ENCODE data around the gene NELFB.
A peak's percentile ranks its signal among the peaks of the same experiment; 100 is the strongest.
"Not testable (repeated sequence)": the region's sequence is repeated elsewhere in the genome, so short reads cannot be mapped to it uniquely, and the experiment has no call there.

Gene NELFB

GRCh38 chr9:137236238-137236935 lies 18.7 kb upstream of the NELFB start:
- peak; percentile 92 for DNase-seq

GRCh38 chr9:137236936-137237421 lies 18.1 kb upstream of the NELFB start:
- DNase-seq = no peak

GRCh38 chr9:137237759-137238726 lies 17.1 kb upstream of the NELFB start:
- DNase-seq = no peak

- not testable (repeated sequence) for DNase-seq
Observed at GRCh38 chr9:137239541-137240200, 15.5 kb upstream of the NELFB start.

GRCh38 chr9:137240318-137240840 lies 14.7 kb upstream of the NELFB start:
- DNase-seq = peak; percentile 78

- peak; percentile 99 for DNase-seq
Observed at GRCh38 chr9:137240841-137241489, 14.2 kb upstream of the NELFB start, which contains the start of gene TUBB4B. TUBB4B (plus strand) TSS chr9:137241287; CDS start chr9:137241361, 74 bp downstream.

GRCh38 chr9:137241490-137242268 lies 13.4 kb upstream of the NELFB start:
- peak; percentile 70 for DNase-seq

GRCh38 chr9:137242269-137243203 lies 12.6 kb upstream of the NELFB start:
- DNase-seq = no peak

GRCh38 chr9:137243266-137243625 lies 11.9 kb upstream of the NELFB start:
- not testable (repeated sequence) for DNase-seq

GRCh38 chr9:137243626-137244485 lies 11.3 kb upstream of the NELFB start:
- no peak for DNase-seq

GRCh38 chr9:137244486-137245449 lies 10.4 kb upstream of the NELFB start:
- no peak for DNase-seq

GRCh38 chr9:137245450-137246421 lies 9.4 kb upstream of the NELFB start:
- DNase-seq = no peak

GRCh38 chr9:137247135-137247915 lies 7.8 kb upstream of the NELFB start:
- DNase-seq = no peak

- no peak for DNase-seq
Observed at GRCh38 chr9:137247916-137248175, 7.3 kb upstream of the NELFB start.

GRCh38 chr9:137250329-137251193 lies 4.6 kb upstream of the NELFB start:
- DNase-seq = no peak

- no peak for DNase-seq
Observed at GRCh38 chr9:137251194-137251461, 4.0 kb upstream of the NELFB start, which contains the start of gene STPG3. STPG3 (plus strand) TSS chr9:137251286; CDS start chr9:137251287, 1 bp downstream.
